NCI-H510A (cell line): ENCODE results near the gene SP4.

ENCODE experiments used
- DNase-seq: peaks from one replicate; lab custom pipeline; 2025; lab: John Stamatoyannopoulos, UW

The SP4 gene

DNA sequence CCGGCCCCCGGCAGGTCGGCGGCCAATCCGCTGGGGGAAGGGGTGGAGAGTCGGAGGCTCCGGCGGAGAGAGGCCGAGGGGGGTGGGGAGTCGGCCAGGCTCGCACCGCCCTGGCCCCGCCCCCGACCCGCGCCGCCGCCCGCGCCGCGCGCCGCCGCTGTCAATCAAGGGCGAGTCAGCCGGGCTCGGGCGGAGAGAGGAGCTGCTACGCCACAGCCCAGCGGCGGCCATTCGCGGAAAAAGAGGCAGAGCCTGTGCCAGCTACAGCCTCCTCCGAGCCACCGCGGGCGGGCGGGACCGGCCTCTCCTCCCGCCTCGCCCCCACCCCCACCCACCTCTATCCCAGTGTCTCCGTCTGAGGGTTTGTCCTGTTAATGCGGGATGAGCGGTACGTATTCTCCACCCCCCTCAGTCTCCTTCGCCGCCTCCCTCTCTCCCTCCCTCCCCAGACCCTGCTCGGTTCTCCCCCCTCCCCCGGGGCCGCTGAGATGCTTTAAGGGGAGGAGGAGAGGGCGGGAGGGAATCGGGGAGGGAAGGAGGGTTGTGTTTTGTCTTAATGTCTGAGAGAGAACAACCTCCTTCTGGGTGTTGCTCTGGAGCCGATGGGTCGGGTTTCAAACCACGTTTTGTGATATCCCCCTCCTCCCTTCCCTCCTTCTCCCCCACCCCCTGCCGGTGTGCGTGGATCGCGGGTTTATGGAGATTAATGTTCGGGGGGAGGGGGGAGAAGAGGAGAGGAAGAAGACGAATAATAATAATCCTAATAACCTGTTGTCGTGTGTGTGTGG is at the start of gene SP4:
Gene SP4, plus strand, starts transcription at position 213 of the 788 bp plus-strand sequence. Its CDS starts 169 bp downstream, at position 382.
- peak; percentile 95 for DNase-seq

DNA sequence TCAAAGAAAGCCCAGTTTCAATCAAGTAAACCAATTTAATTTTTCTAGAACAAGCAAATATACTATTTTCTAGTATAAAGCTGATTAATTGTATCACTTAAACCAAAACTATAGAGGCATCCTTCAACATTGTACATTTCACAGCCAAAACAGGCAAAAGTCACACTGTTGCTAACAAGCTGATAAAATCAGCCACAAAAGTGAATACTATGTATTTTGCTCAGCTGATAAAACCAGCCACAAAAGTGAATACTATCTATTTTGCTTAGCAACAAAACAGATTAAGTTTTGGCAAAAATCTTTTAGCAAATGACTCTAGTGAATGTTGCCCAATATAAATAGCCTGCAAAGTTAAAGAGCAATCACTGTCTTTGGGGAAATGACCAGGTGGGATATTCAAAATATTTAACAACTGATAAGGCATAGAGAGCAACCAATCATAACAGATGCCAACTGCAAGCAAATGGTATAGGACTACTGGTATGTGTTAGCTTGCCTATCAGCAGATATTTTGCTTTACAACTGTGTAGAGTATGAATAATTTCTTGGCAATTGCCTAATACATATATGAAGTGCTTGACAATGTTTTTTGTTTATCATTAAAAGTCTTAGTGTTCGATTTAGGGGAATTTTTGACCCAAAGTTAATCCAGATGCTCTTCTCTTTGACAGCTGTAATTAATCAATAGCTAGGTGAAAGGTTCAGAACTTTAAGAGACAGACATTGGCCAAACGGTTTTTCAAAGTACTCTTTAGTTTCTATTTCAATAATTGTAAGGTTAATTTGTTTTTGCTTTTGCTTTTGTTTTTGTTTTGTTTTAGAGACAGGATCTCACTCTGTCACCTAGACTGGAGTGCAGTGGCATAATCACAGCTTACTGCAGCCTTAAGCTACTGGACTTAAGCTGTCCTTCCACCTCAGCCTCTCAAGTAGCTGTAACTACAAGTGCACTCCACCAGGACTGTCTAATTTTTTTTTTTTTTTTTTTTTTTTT is 44.4 kb upstream of the SP4 start:
- DNase-seq = no peak

DNA sequence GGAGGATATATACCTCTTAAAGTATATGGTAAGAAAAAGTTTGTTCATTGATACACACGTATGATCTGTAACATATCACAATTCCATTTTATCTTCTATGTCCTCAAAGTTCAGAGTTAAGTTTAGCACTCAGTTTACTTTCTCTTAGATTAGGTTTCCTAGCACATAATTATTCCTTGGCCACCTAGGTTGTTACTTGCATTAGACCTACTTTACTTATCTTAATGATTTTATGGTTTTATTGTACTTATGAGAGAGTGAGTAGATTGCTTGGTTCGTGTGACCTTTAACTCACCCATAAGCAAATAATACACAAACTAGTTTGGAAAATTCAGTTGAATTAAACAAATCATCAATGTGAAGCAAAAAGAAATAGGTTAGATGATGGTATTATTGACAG is 33.9 kb upstream of the SP4 start:
- DNase-seq = no peak

DNA sequence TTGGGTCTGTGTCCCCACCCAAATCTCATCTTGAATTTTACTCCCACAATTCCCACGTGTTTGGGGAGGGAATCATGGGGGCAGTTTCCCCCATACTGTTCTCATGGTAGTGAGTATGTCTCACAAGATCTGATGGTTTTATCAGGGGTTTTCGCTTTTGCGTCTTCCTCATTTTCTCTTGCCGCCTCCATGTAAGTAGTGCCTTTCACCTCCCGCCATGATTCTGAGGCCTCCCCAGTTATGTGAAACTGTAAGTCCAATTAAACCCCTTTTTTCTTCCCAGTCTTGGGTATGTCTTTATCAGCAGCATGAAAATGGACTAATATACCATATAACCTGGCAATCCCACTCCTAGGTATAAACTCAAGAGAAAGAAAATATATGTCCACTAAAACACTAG is 25.9 kb upstream of the SP4 start:
- no peak for DNase-seq

DNA sequence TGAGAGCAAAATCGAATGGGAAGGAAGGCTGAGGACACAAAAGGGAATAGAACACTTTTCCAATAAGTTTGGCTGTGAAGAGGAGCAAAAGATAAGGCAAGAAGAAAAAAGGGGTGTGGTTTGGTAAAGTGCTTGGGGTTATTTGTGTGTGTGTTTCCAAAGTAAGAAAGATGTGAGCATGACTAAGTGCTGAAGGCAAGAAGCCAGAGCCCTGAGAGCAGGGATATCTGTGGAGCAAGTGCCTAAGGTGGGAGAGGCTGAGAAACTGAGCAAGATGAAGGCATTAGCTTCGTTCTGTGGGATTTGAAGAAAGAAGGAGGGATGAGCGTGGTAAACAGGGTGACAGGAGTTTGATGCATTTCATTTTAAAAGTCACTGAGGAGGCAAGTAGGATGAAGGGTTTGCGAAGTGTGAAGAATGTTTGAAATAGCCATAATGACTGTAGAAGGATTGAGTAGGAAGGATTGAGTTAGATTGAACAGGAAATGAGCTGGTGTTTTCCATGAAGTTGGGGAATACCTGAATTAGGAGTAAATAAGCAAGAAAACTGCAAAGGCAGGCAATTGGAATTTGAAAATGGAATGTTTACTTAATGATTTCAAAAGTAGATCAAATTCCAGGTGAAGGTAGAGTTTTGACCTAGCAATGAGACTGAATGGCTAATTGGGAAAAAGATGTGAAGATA is 19.9 kb upstream of the SP4 start:
- DNase-seq = no peak

DNA sequence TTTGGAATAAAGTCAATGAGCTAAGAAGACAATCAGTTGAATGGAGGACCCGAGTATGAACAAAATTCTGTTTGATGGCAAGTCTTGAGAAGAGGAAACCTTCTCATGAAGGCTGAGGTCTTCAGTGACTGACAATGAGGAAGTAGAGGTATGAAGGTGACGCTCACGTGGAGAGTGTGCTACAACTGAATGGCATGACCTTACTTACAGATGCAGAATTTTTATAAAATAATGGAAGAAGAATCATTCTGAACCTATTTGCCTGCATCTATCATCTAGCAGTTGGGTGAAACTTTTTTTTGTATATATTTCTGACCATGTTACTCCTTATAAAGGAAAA is 19.4 kb upstream of the SP4 start:
- DNase-seq = no peak

DNA sequence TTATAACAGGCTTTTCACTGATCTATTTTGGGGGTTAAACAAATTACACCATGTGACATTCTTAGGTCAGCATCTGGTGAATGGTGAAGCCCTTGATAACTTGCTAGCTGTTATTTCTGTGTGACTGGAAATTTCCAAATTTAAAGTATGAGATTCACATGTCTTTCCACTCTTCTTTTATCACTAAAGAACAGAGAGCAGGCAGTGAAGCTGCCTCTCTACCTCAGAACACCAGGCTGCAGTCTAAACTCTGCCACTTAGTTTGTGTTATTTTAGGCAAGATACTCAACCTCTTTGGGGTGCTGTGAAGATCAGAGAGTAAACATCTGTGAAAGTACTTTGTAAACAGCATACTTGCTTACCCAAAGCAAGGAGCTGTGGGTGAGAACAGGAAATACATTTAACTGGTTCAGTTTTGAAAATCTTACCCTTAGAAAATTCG is 15.5 kb upstream of the SP4 start:
- DNase-seq = no peak

DNA sequence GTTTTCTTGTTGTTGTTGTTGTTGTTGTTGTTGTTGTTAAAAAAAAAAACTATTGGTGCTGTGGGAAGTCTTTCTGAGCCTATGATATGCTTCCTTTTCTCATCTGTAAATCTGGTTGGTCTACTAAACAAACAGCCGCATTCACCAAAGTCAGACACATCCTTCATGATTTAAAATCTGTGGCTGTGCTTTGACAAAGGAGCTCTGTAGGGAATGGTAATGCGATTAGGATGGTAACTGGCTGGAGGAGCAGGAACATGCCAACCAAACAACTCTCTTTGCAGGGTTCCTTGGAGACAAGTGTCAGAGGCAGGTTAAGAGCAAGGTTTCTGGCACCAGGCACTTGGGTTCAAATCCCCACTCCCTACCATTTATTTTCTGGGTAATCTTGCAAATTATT is 14.9 kb upstream of the SP4 start:
- no peak for DNase-seq

DNA sequence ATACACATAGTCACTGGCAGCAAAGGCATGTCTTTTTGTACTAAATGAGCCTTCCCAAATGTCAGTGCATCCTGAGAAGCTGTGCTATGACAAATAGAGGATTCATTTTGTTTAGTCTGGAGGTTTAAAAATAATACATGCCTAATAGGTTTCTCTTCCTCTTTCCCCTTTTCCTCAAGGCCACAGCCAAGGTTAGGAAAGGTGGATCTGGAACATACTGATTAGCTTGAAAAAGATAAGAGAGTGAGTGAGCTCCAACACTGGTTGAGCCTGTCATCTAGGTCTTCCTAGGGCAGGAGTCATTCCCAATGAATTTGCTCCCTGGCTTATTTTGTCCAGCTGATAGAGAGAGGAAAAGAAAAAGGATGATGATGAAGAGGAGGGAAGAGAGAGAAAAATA is 14.4 kb upstream of the SP4 start:
- no peak for DNase-seq

DNA sequence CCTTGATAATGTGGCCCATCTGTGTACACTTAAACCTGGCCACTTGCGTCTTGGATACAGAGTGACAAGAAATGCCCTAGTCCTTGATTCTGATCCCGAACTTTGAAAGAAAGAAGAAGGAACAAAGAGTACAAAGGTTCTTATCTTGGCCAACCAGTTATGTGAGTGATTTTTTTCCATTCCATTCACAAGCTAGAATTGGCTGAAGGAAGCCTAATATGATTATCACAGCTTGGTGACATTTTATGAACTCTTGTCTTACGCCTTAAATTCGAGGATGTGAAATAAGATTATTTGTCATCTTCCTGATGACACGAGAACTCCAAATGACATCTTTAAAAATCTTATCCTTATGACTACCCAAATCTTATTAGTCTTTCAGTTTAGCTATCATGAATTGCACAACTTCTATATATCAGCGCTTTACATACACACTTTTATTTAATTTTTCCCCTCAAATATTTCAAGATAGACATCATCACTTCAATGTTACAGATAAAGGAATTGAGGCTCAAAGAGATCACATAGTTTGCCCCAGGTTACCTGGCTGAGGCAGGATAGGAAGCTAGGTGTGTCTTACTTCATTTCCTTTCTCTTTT is 13.0 kb upstream of the SP4 start:
- no peak for DNase-seq

DNA sequence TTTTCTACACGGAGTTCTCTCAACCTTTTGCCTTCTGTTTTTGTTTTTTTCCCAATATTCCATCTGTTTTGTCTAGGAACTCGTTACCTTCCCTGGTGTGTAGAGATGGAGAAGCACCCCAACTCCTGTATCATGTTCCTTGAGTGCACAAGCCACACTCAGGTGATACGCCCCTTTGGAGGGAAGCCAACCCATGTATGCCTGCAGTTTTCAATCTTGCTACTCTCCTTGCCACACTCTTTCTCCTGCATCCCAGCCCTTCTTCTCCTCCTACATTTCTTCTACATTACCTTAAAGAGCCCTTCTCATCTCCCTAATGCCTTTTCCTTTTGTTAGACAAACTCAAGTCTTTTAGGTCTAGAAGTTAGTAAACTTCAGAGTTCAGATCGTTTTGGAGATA is 10.2 kb upstream of the SP4 start:
- no peak for DNase-seq

DNA sequence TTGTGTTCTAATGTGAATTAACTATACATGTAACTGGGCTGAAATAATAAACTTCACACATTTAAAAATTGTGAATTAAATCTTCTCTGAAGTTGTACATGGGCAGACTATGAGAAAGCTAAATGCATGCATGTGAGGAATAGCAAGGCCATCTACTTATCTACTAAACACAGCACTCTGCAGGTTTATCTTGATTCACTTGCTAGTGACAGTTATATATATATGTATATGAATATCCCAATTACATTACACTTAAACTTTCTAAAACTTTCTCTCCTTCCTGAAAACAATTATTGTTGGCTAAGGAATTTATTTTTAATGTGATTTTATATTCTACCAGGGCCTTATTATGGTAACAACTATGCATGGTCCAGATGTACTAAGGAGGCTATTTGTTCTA is 5.1 kb upstream of the SP4 start:
- no peak for DNase-seq

DNA sequence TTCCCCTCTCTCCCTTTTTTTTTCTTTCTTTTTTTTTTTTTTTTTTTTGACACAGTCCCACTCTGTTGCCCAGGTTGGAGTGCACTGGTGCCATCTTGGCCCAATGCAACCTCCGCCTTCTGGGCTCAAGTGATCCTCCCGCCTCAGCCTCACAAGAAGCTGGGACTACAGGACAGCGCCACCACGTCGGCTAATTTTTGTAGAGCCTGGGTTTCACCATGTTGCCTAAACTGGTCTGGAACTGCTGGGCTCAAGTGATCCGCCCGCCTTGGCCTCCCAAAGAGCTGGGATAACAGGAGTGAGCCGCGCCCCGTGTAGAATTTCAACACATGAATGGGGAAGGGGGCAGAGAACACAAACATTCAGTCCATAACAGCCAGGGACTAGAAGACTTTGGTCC is 2.6 kb upstream of the SP4 start:
- DNase-seq = no peak

DNA sequence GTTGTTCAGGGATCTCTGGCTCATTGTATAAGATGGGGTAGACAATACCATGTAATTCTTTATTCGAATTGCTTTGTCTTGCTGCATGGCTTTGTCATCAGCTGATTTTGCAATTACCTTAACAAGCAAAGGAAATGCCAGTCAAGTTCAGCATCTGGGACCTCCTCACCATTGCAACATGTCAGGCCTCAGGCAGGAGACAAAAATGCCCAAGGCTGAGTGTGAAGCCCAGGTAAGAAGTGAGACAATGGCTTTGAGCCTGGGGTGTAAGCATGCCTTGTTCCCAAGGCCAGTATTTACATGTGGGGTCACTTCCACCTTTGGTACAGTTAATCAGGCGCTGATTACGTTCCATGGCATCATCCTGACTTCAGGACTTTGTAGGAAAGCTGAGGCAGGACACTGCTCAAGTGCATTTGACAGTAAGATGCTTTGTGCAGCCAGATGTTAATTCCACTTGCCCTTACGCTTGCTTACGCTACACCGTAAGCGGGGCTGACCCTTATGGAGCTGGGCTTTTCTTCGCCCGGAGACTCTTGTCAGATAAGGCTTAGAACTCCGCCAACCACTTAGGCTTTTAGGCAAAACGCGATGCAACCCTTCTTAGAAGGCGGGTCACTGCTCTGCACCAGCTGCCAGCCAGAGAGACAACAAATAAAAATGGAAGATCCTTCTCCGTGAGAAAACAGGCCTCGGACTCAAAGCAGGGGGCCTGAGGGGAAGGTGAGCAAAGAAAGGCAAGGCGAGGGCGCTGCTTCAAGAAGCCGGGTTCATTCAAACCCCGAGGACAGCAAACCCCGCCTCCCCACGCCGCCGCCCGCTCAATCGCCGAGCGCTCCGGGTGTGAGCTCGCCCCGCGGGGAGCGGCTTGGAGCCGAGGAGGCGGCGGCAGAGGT is 1.3 kb upstream of the SP4 start:
- no peak for DNase-seq

DNA sequence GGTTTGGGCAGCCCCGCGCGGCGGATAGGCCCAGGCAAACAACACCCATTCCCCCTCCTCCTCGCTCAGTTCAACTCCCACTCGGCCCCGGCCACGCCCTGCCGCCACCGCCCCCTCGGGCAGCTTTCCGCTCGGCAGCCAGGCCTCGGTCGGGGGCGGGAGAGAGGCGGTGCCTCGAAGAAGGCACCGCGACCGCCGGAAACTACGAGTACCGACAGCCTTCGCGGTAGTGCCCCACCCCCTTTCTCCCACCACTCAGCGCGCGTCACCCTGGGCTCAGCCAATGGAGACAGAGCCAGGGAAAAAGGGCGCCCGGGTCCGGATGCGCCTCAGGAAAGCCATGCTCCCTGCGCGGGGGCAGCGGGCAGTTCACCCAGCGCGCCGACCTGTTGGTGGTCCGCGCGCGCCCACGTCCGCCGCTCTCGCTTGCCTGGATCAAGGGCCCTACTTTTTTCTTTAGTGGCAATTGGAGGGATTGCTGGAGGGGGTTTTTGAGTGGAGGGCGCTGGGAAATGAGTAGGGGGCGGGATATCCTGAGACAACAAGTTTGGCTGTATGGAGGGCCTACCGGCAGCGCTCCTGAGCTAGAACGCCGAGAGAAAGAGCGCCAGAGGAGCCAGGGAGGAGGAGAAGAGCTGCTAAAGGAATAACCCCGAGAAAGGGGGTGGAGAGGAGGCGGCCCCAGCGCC is 557 bp upstream of the SP4 start:
- peak; percentile 95 for DNase-seq

DNA sequence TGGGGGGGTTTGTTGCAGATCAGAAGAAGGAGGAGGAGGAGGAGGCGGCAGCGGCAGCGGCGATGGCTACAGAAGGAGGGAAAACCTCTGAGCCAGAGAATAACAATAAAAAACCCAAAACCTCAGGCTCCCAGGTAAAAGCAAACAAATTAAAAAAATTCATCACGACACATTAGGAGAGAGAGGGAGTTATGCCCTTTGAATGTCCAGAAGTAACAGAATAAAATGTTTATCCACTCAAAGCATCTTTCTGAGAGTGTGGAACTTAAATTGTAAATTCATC is 717 bp downstream of the SP4 start:
- no peak for DNase-seq

DNA sequence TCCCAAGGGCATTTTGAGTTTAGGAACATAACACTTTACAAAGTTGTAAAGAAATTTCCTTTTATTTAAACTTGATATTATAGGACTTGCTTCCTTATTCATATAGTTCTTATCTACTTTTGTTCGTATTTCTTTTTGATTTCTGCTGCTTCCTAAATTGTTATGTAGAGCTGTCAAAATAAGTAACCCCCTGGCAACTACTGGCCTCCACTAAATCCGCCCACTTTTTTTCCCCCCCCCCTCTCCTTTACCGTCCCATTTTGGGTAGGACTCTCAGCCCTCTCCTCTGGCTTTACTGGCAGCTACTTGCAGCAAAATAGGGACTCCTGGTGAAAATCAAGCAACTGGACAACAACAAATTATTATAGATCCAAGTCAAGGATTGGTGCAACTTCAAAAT is 1.1 kb downstream of the SP4 start:
- no peak for DNase-seq

DNA sequence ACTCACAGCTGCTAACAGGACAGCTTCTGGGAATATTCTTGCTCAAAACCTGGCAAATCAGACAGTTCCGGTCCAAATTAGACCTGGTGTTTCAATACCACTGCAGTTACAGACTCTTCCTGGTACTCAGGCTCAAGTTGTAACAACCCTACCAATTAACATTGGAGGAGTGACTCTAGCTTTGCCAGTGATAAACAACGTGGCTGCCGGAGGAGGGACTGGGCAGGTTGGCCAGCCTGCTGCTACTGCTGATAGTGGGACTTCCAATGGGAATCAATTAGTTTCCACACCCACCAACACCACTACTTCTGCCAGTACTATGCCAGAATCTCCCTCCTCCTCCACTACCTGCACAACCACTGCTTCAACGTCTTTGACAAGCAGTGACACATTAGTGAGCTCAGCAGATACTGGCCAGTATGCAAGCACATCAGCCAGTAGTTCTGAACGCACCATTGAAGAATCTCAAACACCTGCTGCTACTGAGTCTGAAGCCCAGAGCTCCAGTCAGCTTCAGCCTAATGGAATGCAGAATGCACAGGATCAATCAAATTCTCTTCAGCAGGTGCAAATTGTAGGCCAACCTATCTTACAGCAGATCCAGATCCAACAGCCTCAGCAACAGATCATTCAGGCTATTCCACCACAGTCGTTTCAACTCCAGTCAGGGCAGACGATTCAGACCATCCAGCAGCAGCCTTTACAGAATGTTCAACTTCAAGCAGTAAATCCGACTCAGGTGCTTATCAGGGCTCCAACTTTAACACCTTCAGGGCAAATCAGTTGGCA is 2.1 kb downstream of the SP4 start:
- peak; percentile 10 for DNase-seq

DNA sequence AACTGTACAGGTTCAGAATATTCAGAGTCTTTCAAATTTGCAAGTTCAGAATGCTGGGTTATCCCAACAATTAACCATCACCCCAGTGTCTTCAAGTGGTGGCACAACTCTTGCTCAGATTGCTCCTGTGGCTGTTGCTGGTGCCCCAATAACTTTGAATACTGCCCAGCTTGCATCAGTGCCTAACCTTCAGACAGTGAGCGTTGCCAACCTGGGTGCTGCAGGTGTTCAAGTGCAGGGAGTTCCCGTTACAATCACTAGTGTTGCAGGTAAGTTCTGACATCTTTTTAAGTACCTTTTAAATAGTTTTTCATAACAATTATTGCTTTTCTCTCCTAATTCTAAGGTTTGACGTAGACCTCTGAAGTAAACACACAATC is 2.7 kb downstream of the SP4 start:
- no peak for DNase-seq
